K562 (cell line): ENCODE results near the gene HIPK2.

ENCODE experiments used
- FIP1L1 ChIP-seq: fragments of 200-400 bp; formaldehyde crosslinking; IDR thresholded peaks from 2 replicates; pipeline ENCODE4 v1.6.1; 2018; ENCODE audit warnings: mild to moderate bottlenecking, low read depth, low read length; ENCODE audit not compliant: poor library complexity, severe bottlenecking
- POLR2A ChIP-seq: fragments of 450-650 bp; conservative IDR thresholded peaks from 2 replicates; pipeline ENCODE4 v1.6.1; 2016
- XRCC4 ChIP-seq: IDR thresholded peaks from one replicate; pipeline ENCODE4 v1.6.1; 2011; ENCODE audit not compliant: insufficient read depth, insufficient read length; ENCODE audit errors: extremely low read depth
- TF ChIP-seq, protein P1 (sequence below), 3 experiments: IDR thresholded peaks in 2 of 3; conservative IDR thresholded peaks in 1 of 3; 2 replicates each; pipeline ENCODE4 v1.5.1; 2011 to 2012; ENCODE audit warnings: low read length in 3 of 3, mild to moderate bottlenecking in 3 of 3, control low read depth in 2 of 3, improper control_type of control experiment in 1 of 3, inconsistent platforms in 1 of 3, low read depth in 1 of 3, mixed read lengths in 1 of 3, moderate library complexity in 1 of 3; ENCODE audit not compliant: insufficient read depth in 2 of 3
- TF ChIP-seq, protein P2 (sequence below): fragments of 250-450 bp; sonication (Bioruptor Pico); IDR thresholded peaks from 2 replicates; pipeline ENCODE4 v1.5.0; 2021
- TF ChIP-seq, protein P3 (sequence below): fragments of 450-650 bp; formaldehyde crosslinking; IDR thresholded peaks from 2 replicates; pipeline ENCODE4 v1.4.0; 2020; ENCODE audit warnings: mild to moderate bottlenecking, mixed read lengths

DNA sequence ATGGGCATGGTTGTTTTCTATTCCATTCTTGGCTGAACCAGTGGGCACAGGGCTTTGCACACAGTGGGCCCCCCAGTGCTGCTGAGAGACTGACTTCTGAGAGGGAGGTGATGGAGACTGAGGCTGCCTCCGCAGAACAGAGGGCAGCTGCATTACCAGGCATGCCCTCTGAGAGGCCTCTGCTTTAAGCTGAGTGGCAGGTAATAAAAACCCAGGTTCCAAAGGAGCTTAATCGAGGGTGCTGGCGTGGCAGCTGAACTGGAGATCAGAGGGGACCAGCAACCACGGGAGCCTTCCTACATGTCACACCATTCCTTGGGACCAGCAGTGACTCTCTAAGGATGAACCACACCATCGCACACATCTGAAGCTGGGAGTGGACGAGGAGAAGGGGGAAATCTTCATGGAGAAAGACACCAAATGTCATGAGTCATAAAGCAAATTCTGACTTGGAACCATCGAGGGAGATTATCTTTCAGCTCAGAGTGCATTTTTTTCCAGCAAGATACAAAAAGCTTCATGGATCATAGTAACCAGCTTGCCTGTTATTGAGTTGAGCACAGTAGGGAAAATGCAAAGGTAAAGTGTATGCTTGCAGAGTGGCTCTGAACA, 24.6 kb downstream of the HIPK2 start:
- TF ChIP-seq, protein P1, sequence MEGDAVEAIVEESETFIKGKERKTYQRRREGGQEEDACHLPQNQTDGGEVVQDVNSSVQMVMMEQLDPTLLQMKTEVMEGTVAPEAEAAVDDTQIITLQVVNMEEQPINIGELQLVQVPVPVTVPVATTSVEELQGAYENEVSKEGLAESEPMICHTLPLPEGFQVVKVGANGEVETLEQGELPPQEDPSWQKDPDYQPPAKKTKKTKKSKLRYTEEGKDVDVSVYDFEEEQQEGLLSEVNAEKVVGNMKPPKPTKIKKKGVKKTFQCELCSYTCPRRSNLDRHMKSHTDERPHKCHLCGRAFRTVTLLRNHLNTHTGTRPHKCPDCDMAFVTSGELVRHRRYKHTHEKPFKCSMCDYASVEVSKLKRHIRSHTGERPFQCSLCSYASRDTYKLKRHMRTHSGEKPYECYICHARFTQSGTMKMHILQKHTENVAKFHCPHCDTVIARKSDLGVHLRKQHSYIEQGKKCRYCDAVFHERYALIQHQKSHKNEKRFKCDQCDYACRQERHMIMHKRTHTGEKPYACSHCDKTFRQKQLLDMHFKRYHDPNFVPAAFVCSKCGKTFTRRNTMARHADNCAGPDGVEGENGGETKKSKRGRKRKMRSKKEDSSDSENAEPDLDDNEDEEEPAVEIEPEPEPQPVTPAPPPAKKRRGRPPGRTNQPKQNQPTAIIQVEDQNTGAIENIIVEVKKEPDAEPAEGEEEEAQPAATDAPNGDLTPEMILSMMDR (IDR thresholded peaks at IDR 0.05 in 2 of 3, conservative IDR thresholded peaks at IDR 0.05 in 1 of 3; ENCODE audit: insufficient read depth in 2 of 3, low read depth in 1 of 3, low read length in 3 of 3), result no peak; a peak in 1 of 6 replicates
- TF ChIP-seq, protein P2, sequence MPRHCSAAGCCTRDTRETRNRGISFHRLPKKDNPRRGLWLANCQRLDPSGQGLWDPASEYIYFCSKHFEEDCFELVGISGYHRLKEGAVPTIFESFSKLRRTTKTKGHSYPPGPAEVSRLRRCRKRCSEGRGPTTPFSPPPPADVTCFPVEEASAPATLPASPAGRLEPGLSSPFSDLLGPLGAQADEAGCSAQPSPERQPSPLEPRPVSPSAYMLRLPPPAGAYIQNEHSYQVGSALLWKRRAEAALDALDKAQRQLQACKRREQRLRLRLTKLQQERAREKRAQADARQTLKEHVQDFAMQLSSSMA (CRISPR knock-in tag), result no peak
- TF ChIP-seq POLR2A, result no peak
- TF ChIP-seq, protein P3, sequence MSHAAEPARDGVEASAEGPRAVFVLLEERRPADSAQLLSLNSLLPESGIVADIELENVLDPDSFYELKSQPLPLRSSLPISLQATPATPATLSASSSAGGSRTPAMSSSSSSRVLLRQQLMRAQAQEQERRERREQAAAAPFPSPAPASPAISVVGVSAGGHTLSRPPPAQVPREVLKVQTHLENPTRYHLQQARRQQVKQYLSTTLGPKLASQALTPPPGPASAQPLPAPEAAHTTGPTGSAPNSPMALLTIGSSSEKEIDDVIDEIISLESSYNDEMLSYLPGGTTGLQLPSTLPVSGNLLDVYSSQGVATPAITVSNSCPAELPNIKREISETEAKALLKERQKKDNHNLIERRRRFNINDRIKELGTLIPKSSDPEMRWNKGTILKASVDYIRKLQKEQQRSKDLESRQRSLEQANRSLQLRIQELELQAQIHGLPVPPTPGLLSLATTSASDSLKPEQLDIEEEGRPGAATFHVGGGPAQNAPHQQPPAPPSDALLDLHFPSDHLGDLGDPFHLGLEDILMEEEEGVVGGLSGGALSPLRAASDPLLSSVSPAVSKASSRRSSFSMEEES (CRISPR knock-in tag), result no peak
- TF ChIP-seq XRCC4, result no peak
- no peak for TF ChIP-seq FIP1L1
